ENCODE results near the gene PCCA. TPM values are rescaled to one million over a fixed set of nuclear protein-coding genes. Genes with fewer than 3 reads are reported as not detected.

Gene PCCA
- polyA plus RNA-seq, 1 experiment: 22.6 TPM

DNA sequence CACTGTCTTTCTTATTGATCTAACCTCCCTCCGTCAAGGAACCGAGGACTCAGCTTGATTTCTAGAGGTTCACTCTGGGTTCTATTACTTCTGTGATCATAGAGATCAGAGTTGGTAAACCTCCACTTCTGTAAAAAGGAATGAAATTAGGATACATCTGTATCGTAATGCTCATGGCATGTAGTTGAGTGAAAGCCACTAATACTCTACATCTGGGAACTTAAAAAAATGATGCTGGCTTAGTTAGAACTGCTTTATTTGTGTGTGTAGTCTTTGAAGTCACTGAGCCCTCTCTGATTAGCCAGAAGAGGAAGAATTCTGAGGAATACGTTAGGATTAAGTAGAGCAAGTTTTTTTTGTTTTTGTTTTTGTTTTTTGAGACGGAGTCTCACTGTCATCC, 358.9 kb downstream of the PCCA start:
- Histone ChIP-seq H3K27ac (ENCODE audit: low read depth, low read length) (no peak overlapping the region), H3K4me3 (ENCODE audit: low read depth, low read length) (no peak overlapping the region), H3K27me3 (ENCODE audit: control insufficient read depth, insufficient read depth, low read length) (no peaks in the 10 kb centered on the region), H3K9me3 (ENCODE audit: control insufficient read depth, insufficient read depth, low read length) (no peaks in the 10 kb centered on the region)
- CTCF ChIA-PET: no interaction called here
- DNase-seq (ENCODE audit: low read depth, low spot score): no peak
- TF ChIP-seq CTCF (IDR thresholded peaks at IDR 0.05; ENCODE audit: low read depth, low read length): no peak
- POLR2A ChIA-PET: no interaction called here

GRCh38 chr13:100451923-100452322, 363.0 kb downstream of the PCCA start:
- TF ChIP-seq CTCF (IDR thresholded peaks at IDR 0.05; ENCODE audit: low read depth, low read length): no peak
- ChIA-PET CTCF (no interaction called here), POLR2A (no interaction called here)

DNA sequence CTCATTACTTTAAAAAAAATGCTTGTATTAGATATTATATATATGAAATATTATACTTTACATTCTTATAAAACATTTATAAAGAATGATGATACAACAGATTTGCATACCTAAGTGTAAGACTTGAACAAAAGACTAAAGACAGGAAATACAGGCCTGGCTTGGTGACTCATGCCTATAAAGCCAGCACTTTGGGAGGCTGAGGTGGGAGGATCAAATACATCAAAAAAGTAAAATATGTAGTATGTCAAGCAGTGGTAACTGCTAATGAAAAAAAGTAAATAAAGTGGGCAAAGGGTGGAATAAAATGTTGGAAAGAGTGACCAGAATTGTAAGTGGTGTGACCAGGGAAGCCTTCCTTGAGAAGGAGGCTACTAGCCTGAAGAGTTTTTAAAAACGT, 366.0 kb downstream of the PCCA start:
- POLR2A ChIA-PET: no interaction called here

More at GRCh38 chr13:100451923-100452322, 363.0 kb downstream of the PCCA start:
- Histone ChIP-seq H3K4me3 (ENCODE audit: low read depth, low read length) (no peak overlapping the region), H3K27ac (ENCODE audit: low read depth, low read length) (no peak overlapping the region), H3K27me3 (ENCODE audit: control insufficient read depth, insufficient read depth, low read length) (no peaks in the 10 kb centered on the region), H3K9me3 (ENCODE audit: control insufficient read depth, insufficient read depth, low read length) (no peaks in the 10 kb centered on the region)
- DNase-seq (ENCODE audit: low read depth, low spot score): no peak

DNA sequence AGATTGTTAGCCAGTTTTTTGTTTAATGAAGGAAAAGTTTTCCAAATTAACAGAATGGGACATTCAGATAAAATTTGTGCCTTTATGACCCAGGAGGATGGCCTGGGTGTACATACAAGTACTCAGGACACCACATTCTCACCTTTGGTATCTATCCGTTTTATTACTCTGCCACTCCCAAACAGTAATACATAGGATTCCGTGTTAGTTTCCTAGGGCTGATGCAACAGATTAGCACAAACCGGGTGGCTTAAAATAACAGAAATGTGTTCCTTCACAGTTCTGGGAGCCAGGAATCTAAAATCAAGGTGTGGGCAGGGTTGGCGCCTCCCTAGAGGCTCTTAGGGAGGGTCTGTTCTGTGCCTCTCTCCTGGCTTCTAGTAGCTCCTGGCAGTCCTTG, 369.8 kb downstream of the PCCA start:
- H3K27me3 ChIP-seq (ENCODE audit: control insufficient read depth, insufficient read depth, low read length): no peaks in the 10 kb centered on the region
- H3K4me3 ChIP-seq (ENCODE audit: low read depth, low read length): no peak overlapping the region
- TF ChIP-seq CTCF (IDR thresholded peaks at IDR 0.05; ENCODE audit: low read depth, low read length): no peak
- no peaks in the 10 kb centered on the region for H3K9me3 ChIP-seq (ENCODE audit: control insufficient read depth, insufficient read depth, low read length)
- POLR2A ChIA-PET: no interaction called here
- no peak overlapping the region for H3K27ac ChIP-seq (ENCODE audit: low read depth, low read length)
- CTCF ChIA-PET: no interaction called here
- DNase-seq (ENCODE audit: low read depth, low spot score): no peak

More for the DNA sequence above, 366.0 kb downstream of the PCCA start:
- DNase-seq (ENCODE audit: low read depth, low spot score): peak; percentile 10
- no peaks in the 10 kb centered on the region for H3K27me3 ChIP-seq (ENCODE audit: control insufficient read depth, insufficient read depth, low read length)
- no peak for TF ChIP-seq CTCF (IDR thresholded peaks at IDR 0.05; ENCODE audit: low read depth, low read length)
- no peak overlapping the region for H3K27ac ChIP-seq (ENCODE audit: low read depth, low read length)
- no peaks in the 10 kb centered on the region for H3K9me3 ChIP-seq (ENCODE audit: control insufficient read depth, insufficient read depth, low read length)
- no peak overlapping the region for H3K4me3 ChIP-seq (ENCODE audit: low read depth, low read length)
- CTCF ChIA-PET: no interaction called here

GRCh38 chr13:100459747-100460146, 370.9 kb downstream of the PCCA start:
- Histone ChIP-seq H3K27ac (ENCODE audit: low read depth, low read length) (no peak overlapping the region), H3K9me3 (ENCODE audit: control insufficient read depth, insufficient read depth, low read length) (no peaks in the 10 kb centered on the region), H3K4me3 (ENCODE audit: low read depth, low read length) (no peak overlapping the region), H3K27me3 (ENCODE audit: control insufficient read depth, insufficient read depth, low read length) (no peaks in the 10 kb centered on the region)
- ChIA-PET POLR2A (no interaction called here), CTCF (no interaction called here)
- TF ChIP-seq CTCF (IDR thresholded peaks at IDR 0.05; ENCODE audit: low read depth, low read length): no peak
- DNase-seq (ENCODE audit: low read depth, low spot score): no peak

All from AG04450 (cell line).